BJ (cell line): ENCODE results near the gene APBB1IP. TPM values are rescaled to one million over a fixed set of nuclear protein-coding genes. Genes with fewer than 3 reads are reported as not detected.
"Not testable (repeated sequence)": the region's sequence is repeated elsewhere in the genome, so short reads cannot be mapped to it uniquely, and the experiment has no call there.

Experiments
- CTCF ChIA-PET: fragments of 350-600 bp; formaldehyde crosslinking; extraction: SDS; loops from one replicate; lab custom pipeline; 2021; ENCODE audit warnings: antibody characterized with exemption, inconsistent platforms; lab: Yijun Ruan, JAX
- POLR2A ChIA-PET: fragments of 300-600 bp; sonication (Branson Sonifier 250); formaldehyde crosslinking; extraction: SDS; loops from one replicate; lab custom pipeline; 2021; ENCODE audit warnings: antibody characterized with exemption; lab: Charles Lee
- DNase-seq: peaks from one replicate; pipeline ENCODE4 v3.0.0-alpha.2; 2011; ENCODE audit warnings: low read depth
- H3K27me3 ChIP-seq: 2 replicates; pipeline ENCODE4 v1.6.0; 2011; ENCODE audit warnings: low read length; ENCODE audit not compliant: control insufficient read depth, insufficient read depth
- H3K36me3 ChIP-seq: 2 replicates; pipeline ENCODE4 v1.5.1; 2011; ENCODE audit warnings: low read length; ENCODE audit not compliant: control insufficient read depth, insufficient read depth
- H3K4me3 ChIP-seq: 2 replicates; pipeline ENCODE4 v1.5.1; 2011; ENCODE audit warnings: low read depth, mild to moderate bottlenecking, control low read depth, low read length
- polyA plus RNA-seq: library from polyadenylated mRNA; depleted of rRNA; stranded (reverse); fragments of >200 nt; gene quantifications from 2 replicates; pipeline ENCODE4 v1.2.3, GENCODE V29; 2011
- TF ChIP-seq, protein P1 (sequence below): IDR thresholded peaks from 2 replicates; pipeline ENCODE4 v1.5.1; 2011; ENCODE audit warnings: low read depth, mild to moderate bottlenecking, control low read depth, inconsistent platforms, low read length, moderate library complexity; ENCODE audit not compliant: insufficient read depth

The APBB1IP gene
- polyA plus RNA-seq, 1 experiment, result 4.3 TPM

DNA sequence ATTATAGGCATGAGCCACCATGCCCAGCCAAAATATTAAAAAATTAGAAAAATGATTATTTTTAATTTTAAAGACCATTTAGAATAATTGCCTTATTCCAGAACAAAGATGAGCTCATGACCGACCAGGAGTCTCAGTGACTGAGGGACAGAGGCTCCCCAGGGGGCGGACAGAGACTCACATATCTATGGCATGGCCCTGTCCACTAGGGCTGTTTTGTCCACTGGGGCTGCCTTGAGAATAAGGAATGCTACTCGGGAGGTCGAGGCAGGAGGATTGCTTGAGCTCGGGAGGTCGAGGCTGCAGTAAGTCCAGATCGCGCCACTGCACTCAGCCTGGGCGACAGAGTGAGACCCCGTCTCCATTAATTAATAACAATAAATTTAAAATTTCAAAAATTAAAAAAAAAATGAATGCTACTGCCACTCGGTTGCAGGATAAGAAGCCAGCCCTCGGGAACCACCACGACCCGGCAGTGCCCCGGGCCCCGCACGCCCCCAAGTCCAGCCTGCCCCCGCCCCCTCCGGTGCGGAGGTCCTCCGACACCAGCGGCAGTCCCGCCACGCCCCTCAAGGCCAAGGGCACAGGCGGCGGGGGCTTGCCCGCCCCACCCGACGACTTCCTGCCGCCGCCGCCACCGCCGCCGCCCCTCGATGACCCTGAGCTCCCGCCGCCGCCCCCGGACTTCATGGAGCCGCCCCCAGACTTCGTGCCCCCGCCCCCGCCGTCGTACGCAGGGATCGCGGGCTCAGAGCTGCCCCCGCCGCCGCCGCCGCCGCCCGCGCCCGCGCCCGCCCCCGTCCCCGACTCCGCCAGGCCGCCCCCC lies 128.6 kb downstream of the APBB1IP start:
- ChIA-PET CTCF (interaction anchor here (0.8 kb wide), 1 partner anchor 156 kb away, joined by 3 read pairs; no protein-coding TSS in a partner anchor), POLR2A (no interaction called here)
- Histone ChIP-seq H3K36me3 (peaks cover 2% of the 10 kb centered on the region; the same call in 1 of the 2 replicates), H3K27me3 (no peaks in the 10 kb centered on the region), H3K4me3 (peak overlapping the region; percentile 32)
- no peak for DNase-seq
- TF ChIP-seq, protein P1, sequence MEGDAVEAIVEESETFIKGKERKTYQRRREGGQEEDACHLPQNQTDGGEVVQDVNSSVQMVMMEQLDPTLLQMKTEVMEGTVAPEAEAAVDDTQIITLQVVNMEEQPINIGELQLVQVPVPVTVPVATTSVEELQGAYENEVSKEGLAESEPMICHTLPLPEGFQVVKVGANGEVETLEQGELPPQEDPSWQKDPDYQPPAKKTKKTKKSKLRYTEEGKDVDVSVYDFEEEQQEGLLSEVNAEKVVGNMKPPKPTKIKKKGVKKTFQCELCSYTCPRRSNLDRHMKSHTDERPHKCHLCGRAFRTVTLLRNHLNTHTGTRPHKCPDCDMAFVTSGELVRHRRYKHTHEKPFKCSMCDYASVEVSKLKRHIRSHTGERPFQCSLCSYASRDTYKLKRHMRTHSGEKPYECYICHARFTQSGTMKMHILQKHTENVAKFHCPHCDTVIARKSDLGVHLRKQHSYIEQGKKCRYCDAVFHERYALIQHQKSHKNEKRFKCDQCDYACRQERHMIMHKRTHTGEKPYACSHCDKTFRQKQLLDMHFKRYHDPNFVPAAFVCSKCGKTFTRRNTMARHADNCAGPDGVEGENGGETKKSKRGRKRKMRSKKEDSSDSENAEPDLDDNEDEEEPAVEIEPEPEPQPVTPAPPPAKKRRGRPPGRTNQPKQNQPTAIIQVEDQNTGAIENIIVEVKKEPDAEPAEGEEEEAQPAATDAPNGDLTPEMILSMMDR, result 0 out of 2 replicates have a peak, but pooled peaks have one; percentile 8

DNA sequence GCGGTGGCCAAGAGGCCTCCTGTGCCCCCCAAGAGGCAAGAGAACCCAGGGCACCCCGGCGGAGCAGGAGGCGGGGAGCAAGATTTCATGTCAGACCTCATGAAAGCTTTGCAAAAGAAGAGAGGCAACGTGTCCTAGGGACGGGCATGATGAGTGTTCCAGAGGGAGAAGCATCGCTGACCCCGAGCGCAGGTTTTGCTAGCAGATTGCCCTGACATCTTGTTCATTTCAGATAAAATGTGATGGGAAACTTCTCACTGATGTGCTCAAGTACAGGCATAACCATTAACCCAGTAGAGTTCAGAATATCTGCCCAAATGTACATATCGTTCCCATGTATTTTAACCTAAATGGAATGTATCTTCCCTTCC lies 129.2 kb downstream of the APBB1IP start:
- DNase-seq, result no peak
- TF ChIP-seq, protein P1, result no peak
- H3K36me3 ChIP-seq, result peaks cover 2% of the 10 kb centered on the region; the same call in 1 of the 2 replicates
- ChIA-PET CTCF (interaction anchor here (0.8 kb wide), 1 partner anchor 156 kb away, joined by 3 read pairs; no protein-coding TSS in a partner anchor), POLR2A (no interaction called here)
- no peaks in the 10 kb centered on the region for H3K27me3 ChIP-seq
- peak overlapping the region; percentile 22 for H3K4me3 ChIP-seq

GRCh38 chr10:26571655-26572054 lies 133.5 kb downstream of the APBB1IP start:
- POLR2A ChIA-PET, result no interaction called here
- CTCF ChIA-PET, result no interaction called here
- no peaks in the 10 kb centered on the region for H3K36me3 ChIP-seq
- no peak overlapping the region for H3K4me3 ChIP-seq
- TF ChIP-seq, protein P1, result no peak
- no peak for DNase-seq
- no peaks in the 10 kb centered on the region for H3K27me3 ChIP-seq

DNA sequence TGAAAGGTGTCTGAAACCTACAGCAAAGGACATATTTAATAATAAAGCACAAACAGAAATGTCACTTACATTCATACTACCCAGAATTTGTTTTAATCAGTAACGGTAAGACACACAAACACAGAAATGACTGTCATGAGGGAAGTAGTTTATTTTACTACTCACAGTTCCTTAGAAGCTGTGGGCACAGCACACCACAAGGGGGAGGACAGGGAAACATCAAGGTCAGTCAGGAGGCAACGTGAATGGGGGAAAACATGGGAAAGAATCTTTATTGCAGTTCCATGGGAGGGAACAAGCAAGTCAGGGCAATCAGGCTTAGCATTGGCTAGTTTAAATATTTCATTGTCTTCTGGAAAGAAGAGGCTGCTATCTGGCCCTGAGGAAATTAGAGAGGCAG lies 135.5 kb downstream of the APBB1IP start:
- CTCF ChIA-PET, result no interaction called here
- TF ChIP-seq, protein P1, result 0 out of 2 replicates have a peak, but pooled peaks have one; percentile 19
- no peaks in the 10 kb centered on the region for H3K27me3 ChIP-seq
- POLR2A ChIA-PET, result no interaction called here
- H3K36me3 ChIP-seq, result no peaks in the 10 kb centered on the region
- no peak overlapping the region for H3K4me3 ChIP-seq
- no peak for DNase-seq

DNA sequence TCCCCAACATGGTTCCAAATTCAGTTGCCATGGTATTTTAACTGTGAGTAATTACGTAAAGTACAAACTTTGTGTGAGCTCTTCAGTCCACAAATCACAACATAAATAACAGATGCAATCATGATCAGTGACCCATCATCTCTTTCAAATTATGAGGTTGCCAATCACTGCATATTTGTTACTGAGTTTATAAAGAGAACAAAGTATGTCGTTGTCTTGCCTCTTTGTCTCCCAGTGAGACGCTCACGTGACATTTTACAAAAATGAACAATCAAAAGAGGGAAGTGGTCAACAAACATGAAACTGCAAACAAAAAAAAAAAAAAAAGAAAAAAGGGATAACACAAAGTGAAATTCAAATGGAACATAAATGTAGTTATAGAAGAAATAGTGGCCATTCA lies 136.6 kb downstream of the APBB1IP start:
- CTCF ChIA-PET, result interaction anchor here (1.0 kb wide), 1 partner anchor 32 kb away, joined by 3 read pairs; no protein-coding TSS in a partner anchor

DNA sequence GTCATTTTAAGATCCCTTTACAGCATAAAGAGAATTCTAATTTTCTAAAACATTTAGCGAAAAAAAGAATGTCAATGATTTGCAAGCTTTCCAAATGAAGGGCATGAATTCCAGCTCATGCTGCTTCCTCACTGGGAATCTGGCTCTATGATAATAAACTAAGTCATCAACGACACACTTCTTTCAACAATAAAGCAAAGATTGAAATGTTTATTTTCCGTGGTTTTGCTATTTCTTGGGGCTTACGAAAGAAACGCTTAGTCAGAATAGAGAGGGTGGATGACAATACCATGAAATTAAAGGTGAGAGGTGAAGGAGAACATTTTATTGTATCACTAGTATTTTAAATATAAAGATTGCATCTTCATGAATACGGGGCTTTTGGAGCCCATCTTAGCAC lies 140.2 kb downstream of the APBB1IP start:
- CTCF ChIA-PET, H3K27me3 ChIP-seq, H3K36me3 ChIP-seq, DNase-seq, POLR2A ChIA-PET, H3K4me3 ChIP-seq: not testable (repeated sequence)

More for the DNA sequence above, 136.6 kb downstream of the APBB1IP start:
- no peaks in the 10 kb centered on the region for H3K27me3 ChIP-seq
- H3K4me3 ChIP-seq, result no peak overlapping the region
- TF ChIP-seq, protein P1, result no peak
- POLR2A ChIA-PET, result no interaction called here
- no peak for DNase-seq
- no peaks in the 10 kb centered on the region for H3K36me3 ChIP-seq
